GM23248 (cell line): ENCODE results near the gene ZG16. TPM values are rescaled to one million over a fixed set of nuclear protein-coding genes. Genes with fewer than 3 reads are reported as not detected.
"Not testable (repeated sequence)": the region's sequence is repeated elsewhere in the genome, so short reads cannot be mapped to it uniquely, and the experiment has no call there.

ENCODE experiments used
- DNase-seq: peaks from one replicate; pipeline ENCODE4 v3.0.0-alpha.2; 2015
- H2AFZ ChIP-seq: fragments of 200-600 bp; sonication (generic); 2 replicates; pipeline ENCODE4 v1.6.1; 2016; ENCODE audit warnings: antibody characterized with exemption
- H3F3A ChIP-seq: fragments of 200-600 bp; sonication (generic); 2 replicates; pipeline ENCODE4 v1.6.1; 2016; ENCODE audit warnings: mild to moderate bottlenecking, antibody characterized with exemption, mixed run types; ENCODE audit not compliant: insufficient read depth
- H3K27ac ChIP-seq: fragments of 200-600 bp; sonication (generic); 2 replicates; pipeline ENCODE4 v1.5.1; 2016; ENCODE audit warnings: mild to moderate bottlenecking
- H3K27me3 ChIP-seq: fragments of 200-600 bp; sonication (generic); replicated peaks from 2 replicates; pipeline ENCODE4 v1.6.1; 2016; ENCODE audit warnings: mild to moderate bottlenecking; ENCODE audit not compliant: insufficient read depth
- H3K36me3 ChIP-seq: fragments of 200-600 bp; sonication (generic); 2 replicates; pipeline ENCODE4 v1.6.1; 2016; ENCODE audit warnings: low read depth, mild to moderate bottlenecking
- H3K4me1 ChIP-seq: fragments of 200-600 bp; sonication (generic); 2 replicates; pipeline ENCODE4 v1.6.1; 2016; ENCODE audit warnings: mild to moderate bottlenecking; ENCODE audit not compliant: insufficient read depth
- H3K4me2 ChIP-seq: fragments of 200-600 bp; sonication (generic); one replicate; pipeline ENCODE4 v1.6.1; 2016; ENCODE audit warnings: mild to moderate bottlenecking; ENCODE audit not compliant: unreplicated experiment
- H3K4me3 ChIP-seq: fragments of 200-600 bp; sonication (generic); 2 replicates; pipeline ENCODE4 v1.5.1; 2016; ENCODE audit warnings: mild to moderate bottlenecking
- H3K79me2 ChIP-seq: fragments of 200-600 bp; sonication (generic); 2 replicates; pipeline ENCODE4 v1.6.1; 2016; ENCODE audit warnings: mild to moderate bottlenecking; ENCODE audit not compliant: insufficient read depth
- H3K9ac ChIP-seq: fragments of 200-600 bp; sonication (generic); 2 replicates; pipeline ENCODE4 v1.6.1; 2016; ENCODE audit warnings: mild to moderate bottlenecking
- H3K9me2 ChIP-seq: fragments of 200-600 bp; sonication (generic); 2 replicates; pipeline ENCODE4 v1.6.1; 2016; ENCODE audit warnings: mixed run types, mild to moderate bottlenecking, moderate library complexity; ENCODE audit not compliant: insufficient read depth
- H3K9me3 ChIP-seq: fragments of 200-600 bp; sonication (generic); one replicate; pipeline ENCODE4 v1.6.1; 2017; ENCODE audit warnings: low read depth
- H4K20me1 ChIP-seq: fragments of 200-600 bp; sonication (generic); 2 replicates; pipeline ENCODE4 v1.6.0; 2016; ENCODE audit not compliant: insufficient read depth
- EZH2 ChIP-seq: fragments of 200-600 bp; sonication (generic); IDR thresholded peaks from 2 replicates; pipeline ENCODE4 v1.6.1; 2018; ENCODE audit warnings: antibody characterized with exemption, mild to moderate bottlenecking; ENCODE audit not compliant: insufficient read depth, poor library complexity, severe bottlenecking
- EZH2phosphoT487 ChIP-seq: fragments of 200-600 bp; sonication (generic); IDR thresholded peaks from 2 replicates; pipeline ENCODE4 v1.6.1; 2018; ENCODE audit warnings: antibody characterized with exemption, moderate library complexity, mild to moderate bottlenecking, low read depth; ENCODE audit not compliant: insufficient read depth
- WGBS, 2 experiments: methylation state at CpG; one replicate each; pipeline ENCODE4 v1.1.6; 2015 to 2017; ENCODE audit warnings: low lambda C conversion rate in 2 of 2, low coverage in 1 of 2; ENCODE audit errors: missing lambda C conversion rate in 2 of 2; 5-methylcytosine and 5-hydroxymethylcytosine counted together
- in situ Hi-C: fragments of 300-500 bp; cut with MboI; formaldehyde crosslinking; loops from 2 replicates; pipeline ENCODE4 v1.15.0; 2020
- polyA plus RNA-seq: library from polyadenylated mRNA; unstranded; fragments of >200 nt; fragmentation: Nextera tagmentation; extraction: Ambion mirVana; gene quantifications from 2 replicates; pipeline ENCODE4 v1.2.1, GENCODE V29; 2016
- total RNA-seq: library from RNA; depleted of rRNA; stranded (reverse); fragments of >200 nt; shearing (Covaris generic); gene quantifications from 2 replicates; pipeline ENCODE4 v1.2.3, GENCODE V29; 2014

ZG16 gene
- total and polyA plus RNA-seq, 2 experiments from 2014 or later: not detected

DNA sequence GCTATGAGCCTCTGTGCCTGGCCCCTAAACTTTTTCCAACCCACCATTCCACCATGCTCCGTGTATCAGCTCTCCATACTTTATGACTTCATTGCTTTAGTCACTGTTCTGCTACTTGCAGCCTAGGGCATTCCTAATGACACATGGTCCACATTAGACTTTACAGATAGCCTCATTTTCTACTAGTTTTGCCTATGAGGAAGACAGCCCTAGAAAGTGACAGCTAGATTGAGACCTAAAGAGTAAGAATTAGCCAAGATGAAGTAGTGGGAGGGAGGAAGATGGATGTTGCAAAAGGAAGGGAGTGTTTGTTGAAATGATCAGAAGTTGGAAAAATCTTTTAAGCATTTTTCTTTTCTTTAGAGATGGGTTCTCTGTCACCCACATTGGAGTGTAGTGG, 43.3 kb upstream of the ZG16 start:
- in situ Hi-C loops: no loop called here
- Histone ChIP-seq H3K4me2 (no peak overlapping the region), H3K36me3 (no peaks in the 10 kb centered on the region), H2AFZ (no peak overlapping the region), H3K9me3 (no peaks in the 10 kb centered on the region), H3K9me2 (no peaks in the 10 kb centered on the region), H4K20me1 (no peaks in the 10 kb centered on the region), H3K27me3 (peaks cover 6% of the 10 kb centered on the region; the same call in 1 of the 2 replicates), H3K79me2 (no peaks in the 10 kb centered on the region), H3K27ac (no peak overlapping the region), H3K4me3 (no peak overlapping the region), H3F3A (no peaks in the 10 kb centered on the region), H3K9ac (no peak overlapping the region), H3K4me1 (no peaks in the 10 kb centered on the region)
- 30 to 38% methylated on average over 1 of the region's 1 CpG for WGBS, 2 experiments
- TF ChIP-seq EZH2 (no peak), EZH2phosphoT487 (no peak)
- DNase-seq: peak; percentile 17

DNA sequence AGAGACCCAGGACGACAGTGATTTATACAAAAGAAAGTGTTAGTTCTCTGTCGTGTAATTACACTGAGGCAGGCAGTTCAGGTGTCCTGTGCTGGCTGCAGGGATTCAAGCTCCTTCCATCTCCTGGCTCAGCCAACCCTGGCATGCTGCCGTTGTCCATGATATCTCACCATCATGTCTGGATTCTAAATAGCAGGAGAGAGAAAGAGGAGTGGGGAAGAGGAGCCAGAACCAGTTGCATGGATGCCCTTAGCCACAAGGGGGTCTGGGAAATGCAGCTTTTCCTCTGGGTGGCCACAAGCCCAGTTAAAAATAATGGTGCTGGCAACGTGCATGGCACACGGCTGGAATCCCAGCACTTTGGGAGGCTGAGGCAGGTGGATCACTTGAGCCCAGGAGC, 41.9 kb upstream of the ZG16 start:
- no peak for DNase-seq
- in situ Hi-C loops: no loop called here
- H3F3A ChIP-seq: no peaks in the 10 kb centered on the region
- no peak overlapping the region for H3K27ac ChIP-seq
- no peaks in the 10 kb centered on the region for H3K9me2 ChIP-seq
- no peak overlapping the region for H3K4me2 ChIP-seq
- no peaks in the 10 kb centered on the region for H3K4me1 ChIP-seq
- H3K9me3 ChIP-seq: no peaks in the 10 kb centered on the region
- H3K79me2 ChIP-seq: no peaks in the 10 kb centered on the region
- H2AFZ ChIP-seq: no peak overlapping the region
- TF ChIP-seq EZH2 (no peak), EZH2phosphoT487 (no peak)
- H3K9ac ChIP-seq: no peak overlapping the region
- no peaks in the 10 kb centered on the region for H4K20me1 ChIP-seq
- H3K27me3 ChIP-seq: peaks cover 6% of the 10 kb centered on the region; the same call in 1 of the 2 replicates
- no peaks in the 10 kb centered on the region for H3K36me3 ChIP-seq
- WGBS, 2 experiments: 7% methylated on average over 5 of the region's 5 CpGs
- no peak overlapping the region for H3K4me3 ChIP-seq

DNA sequence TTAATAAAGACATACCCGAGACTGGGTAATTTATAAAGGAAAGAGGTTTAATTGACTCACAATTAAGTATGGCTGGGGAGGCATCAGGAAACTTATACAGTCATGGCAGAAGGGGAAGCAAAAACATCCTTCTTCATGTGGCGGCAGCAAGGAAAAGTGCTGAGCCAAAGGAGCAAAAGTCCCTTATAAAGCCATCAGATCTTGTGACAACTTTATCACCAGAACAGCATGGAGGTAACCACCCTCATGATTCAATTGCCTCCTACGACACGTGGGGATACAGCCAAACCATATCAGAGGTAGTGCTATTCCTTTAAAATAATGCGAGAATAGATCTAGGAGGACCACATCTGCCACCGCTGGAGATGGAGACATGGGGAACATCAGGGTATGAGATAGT, 41.3 kb upstream of the ZG16 start:
- Histone ChIP-seq H3K9ac (no peak overlapping the region), H3K4me2 (no peak overlapping the region), H3K79me2 (no peaks in the 10 kb centered on the region), H3K9me2 (no peaks in the 10 kb centered on the region), H3K4me3 (no peak overlapping the region), H3K27ac (no peak overlapping the region), H3K9me3 (no peaks in the 10 kb centered on the region), H3K36me3 (no peaks in the 10 kb centered on the region), H3F3A (no peaks in the 10 kb centered on the region), H3K27me3 (peaks cover 6% of the 10 kb centered on the region; the same call in 1 of the 2 replicates), H3K4me1 (no peaks in the 10 kb centered on the region), H2AFZ (no peak overlapping the region), H4K20me1 (no peaks in the 10 kb centered on the region)
- TF ChIP-seq EZH2 (no peak), EZH2phosphoT487 (no peak)
- in situ Hi-C loops: no loop called here
- WGBS, 2 experiments: 58 to 61% methylated on average over 6 of the region's 6 CpGs
- no peak for DNase-seq

DNA sequence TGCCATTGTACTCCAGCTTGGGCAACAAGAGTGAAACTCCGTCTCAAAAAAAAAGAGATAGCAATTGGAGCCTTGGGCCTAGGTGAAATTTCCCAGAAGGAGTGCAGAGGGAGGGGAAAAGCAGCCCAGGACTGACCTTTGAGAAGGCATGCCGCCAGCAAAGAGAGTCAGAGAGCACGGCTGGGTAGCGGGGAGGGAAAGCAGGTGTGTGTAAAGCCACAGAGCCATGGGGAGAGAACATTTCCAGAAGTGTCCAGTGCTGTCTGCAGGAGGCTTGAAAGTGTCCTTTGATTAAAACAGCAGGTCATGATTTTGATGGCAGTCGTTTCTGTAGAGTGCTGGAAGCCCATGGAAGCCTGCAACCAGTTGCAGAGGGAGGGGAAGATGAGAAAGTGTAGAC, 40.3 kb upstream of the ZG16 start:
- in situ Hi-C loops: no loop called here
- no peaks in the 10 kb centered on the region for H4K20me1 ChIP-seq
- no peaks in the 10 kb centered on the region for H3K79me2 ChIP-seq
- no peaks in the 10 kb centered on the region for H3K9me2 ChIP-seq
- peaks cover 6% of the 10 kb centered on the region; the same call in 1 of the 2 replicates for H3K27me3 ChIP-seq
- TF ChIP-seq EZH2phosphoT487: no peak
- TF ChIP-seq EZH2: no peak
- no peak overlapping the region for H3K9ac ChIP-seq
- H3K4me3 ChIP-seq: no peak overlapping the region
- H3K4me2 ChIP-seq: no peak overlapping the region
- no peaks in the 10 kb centered on the region for H3K4me1 ChIP-seq
- H3K27ac ChIP-seq: no peak overlapping the region
- DNase-seq: no peak
- no peaks in the 10 kb centered on the region for H3K36me3 ChIP-seq
- H3F3A ChIP-seq: no peaks in the 10 kb centered on the region
- H3K9me3 ChIP-seq: no peaks in the 10 kb centered on the region
- no peak overlapping the region for H2AFZ ChIP-seq
- WGBS, 2 experiments: 65% methylated on average over 5 of the region's 5 CpGs

DNA sequence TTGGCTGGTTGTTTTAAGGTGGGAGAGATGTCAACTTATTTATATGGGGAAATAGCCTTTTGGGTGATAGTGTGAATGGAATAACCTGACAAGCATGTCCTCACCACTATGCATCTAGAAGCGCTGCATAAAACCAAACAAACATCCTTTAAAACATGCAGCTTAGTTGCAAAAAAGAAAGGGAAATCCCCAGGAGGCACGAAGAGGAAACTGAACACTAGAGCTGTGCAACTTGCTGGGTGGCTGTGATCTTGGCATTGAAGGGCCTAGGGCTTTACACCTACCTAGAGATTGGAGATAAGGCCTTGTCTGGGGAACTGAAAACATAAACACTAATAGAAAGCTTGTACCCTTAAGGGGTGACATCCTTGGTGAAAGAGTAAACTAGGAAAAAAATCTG, 39.5 kb upstream of the ZG16 start:
- no peaks in the 10 kb centered on the region for H3K79me2 ChIP-seq
- H2AFZ ChIP-seq: no peak overlapping the region
- H3K4me2 ChIP-seq: no peak overlapping the region
- H3K36me3 ChIP-seq: no peaks in the 10 kb centered on the region
- DNase-seq: no peak
- H3K4me3 ChIP-seq: no peak overlapping the region
- no peaks in the 10 kb centered on the region for H3F3A ChIP-seq
- H3K27ac ChIP-seq: no peak overlapping the region
- TF ChIP-seq EZH2phosphoT487: no peak
- H3K4me1 ChIP-seq: no peaks in the 10 kb centered on the region
- H4K20me1 ChIP-seq: no peaks in the 10 kb centered on the region
- H3K9me3 ChIP-seq: no peaks in the 10 kb centered on the region
- WGBS, 2 experiments: 65 to 70% methylated on average over 2 of the region's 2 CpGs
- H3K9ac ChIP-seq: no peak overlapping the region
- peaks cover 9% of the 10 kb centered on the region; the same call in 1 of the 2 replicates for H3K27me3 ChIP-seq
- in situ Hi-C loops: no loop called here
- H3K9me2 ChIP-seq: no peaks in the 10 kb centered on the region

DNA sequence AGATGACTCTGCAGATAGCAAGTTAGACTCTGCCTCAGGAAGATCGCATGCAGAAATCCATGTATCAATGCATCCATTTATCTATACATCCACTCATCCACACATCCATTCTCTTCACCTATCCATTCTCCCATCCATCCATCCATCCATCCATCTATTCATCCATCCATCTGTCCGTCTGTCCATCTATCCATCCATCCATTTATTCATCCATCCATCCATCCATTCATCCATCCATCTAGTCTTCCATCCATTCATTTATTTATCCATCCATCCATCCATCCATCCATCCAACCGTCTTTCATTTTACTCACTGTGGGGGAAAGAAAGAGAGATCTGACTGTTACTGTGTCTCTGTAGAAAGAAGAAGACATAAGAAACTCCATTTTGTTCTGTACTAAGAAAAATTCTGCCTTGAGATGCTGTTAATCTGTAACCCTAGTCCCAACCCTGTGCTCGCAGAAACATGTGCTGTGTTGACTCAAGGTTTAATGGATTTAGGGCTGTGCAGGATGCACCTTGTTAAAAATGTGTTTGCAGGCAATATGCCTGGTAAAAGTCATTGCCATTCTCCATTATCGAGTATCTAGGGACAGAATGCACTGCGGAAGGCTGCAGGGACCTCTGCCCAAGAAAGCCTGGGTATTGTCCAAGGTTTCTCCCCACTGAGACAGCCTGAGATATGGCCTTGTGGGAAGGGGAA, 38.0 kb upstream of the ZG16 start:
- H3K9me3 ChIP-seq, H4K20me1 ChIP-seq, DNase-seq, H3K9me2 ChIP-seq, H3K36me3 ChIP-seq, H3K4me3 ChIP-seq, H3K27ac ChIP-seq, in situ Hi-C loops, H3K9ac ChIP-seq, H3K4me1 ChIP-seq, H3K79me2 ChIP-seq, H2AFZ ChIP-seq, H3K27me3 ChIP-seq, H3K4me2 ChIP-seq, H3F3A ChIP-seq: not testable (repeated sequence)
- 42 to 51% methylated on average over 6 of the region's 6 CpGs for WGBS, 2 experiments

DNA sequence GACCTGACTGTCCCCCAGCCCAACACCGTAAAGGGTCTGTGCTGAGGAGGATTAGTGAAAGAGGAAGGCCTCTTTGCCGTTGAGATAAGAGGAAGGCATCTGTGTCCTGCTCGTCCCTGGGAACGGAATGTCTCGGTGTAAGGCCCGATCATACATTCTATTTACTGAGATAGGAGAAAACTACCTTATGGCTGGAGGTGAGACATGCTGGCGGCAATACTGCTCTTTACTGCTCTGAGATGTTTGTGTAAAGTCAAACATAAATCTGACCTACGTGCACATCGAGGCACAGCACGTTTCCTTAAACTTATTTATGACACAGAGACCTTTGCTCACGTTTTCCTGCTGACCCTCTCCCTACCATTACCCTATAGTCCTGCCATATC, 37.4 kb upstream of the ZG16 start:
- H3K9me3 ChIP-seq, H2AFZ ChIP-seq, H3K4me2 ChIP-seq, H4K20me1 ChIP-seq, H3K36me3 ChIP-seq, H3K9me2 ChIP-seq, H3K79me2 ChIP-seq, H3F3A ChIP-seq, H3K4me3 ChIP-seq, DNase-seq, H3K27ac ChIP-seq, in situ Hi-C loops, H3K9ac ChIP-seq, H3K4me1 ChIP-seq, H3K27me3 ChIP-seq: not testable (repeated sequence)
- WGBS, 2 experiments: 64% methylated on average over 11 of the region's 11 CpGs
